ENCODE measurements around the gene IFI44.

IFI44 gene

DNA sequence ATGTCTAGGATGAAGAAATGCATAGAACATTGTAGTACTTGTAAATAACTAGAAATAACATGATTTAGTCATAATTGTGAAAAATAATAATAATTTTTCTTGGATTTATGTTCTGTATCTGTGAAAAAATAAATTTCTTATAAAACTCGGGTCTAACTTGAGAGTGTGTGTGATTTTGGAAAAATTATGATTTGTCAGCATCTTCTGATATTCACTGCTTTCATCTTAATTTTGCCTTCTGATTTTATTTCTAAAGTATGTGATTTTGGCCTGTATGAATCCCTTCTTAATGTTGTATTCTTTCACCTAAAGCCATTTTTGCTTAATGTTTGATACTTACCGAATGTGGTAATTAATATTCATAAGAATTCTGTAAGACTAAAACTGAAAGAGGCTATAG, 14.3 kb downstream of the IFI44 start:
- Histone ChIP-seq H3K36me3 (ENCODE audit: control insufficient read depth, insufficient read depth, low read length) (no peaks in the 10 kb centered on the region), H3K27me3 (ENCODE audit: control insufficient read depth, insufficient read depth, low read length) (no peaks in the 10 kb centered on the region), H3K9ac (ENCODE audit: low read length) (no peak overlapping the region), H3K9me3 (ENCODE audit: control insufficient read depth, low read length) (no peaks in the 10 kb centered on the region), H3K4me3 (ENCODE audit: low read length) (no peak overlapping the region), H3K4me1 (ENCODE audit: control insufficient read depth, insufficient read depth, low read length) (no peaks in the 10 kb centered on the region)

DNA sequence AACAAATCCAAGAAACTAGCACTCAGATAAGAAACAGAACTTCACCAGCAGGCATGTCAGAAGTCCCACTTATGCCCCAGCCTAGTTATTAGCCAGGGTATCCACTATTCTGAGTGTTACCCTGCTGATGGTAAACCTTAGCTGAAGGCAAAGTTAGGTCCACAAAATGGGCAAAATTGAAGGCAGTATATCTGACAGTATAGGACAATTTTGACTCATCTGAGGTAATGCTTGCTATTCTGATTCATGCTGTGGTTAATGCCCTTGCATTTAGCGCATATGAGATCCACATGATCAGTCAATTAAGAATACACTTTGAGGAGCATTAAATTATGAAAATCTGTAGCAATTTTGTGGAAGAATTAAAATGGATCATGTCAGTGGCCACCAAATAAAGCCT, 15.1 kb downstream of the IFI44 start:
- H3K36me3 ChIP-seq (ENCODE audit: control insufficient read depth, insufficient read depth, low read length): no peaks in the 10 kb centered on the region
- H3K9ac ChIP-seq (ENCODE audit: low read length): no peak overlapping the region
- H3K27me3 ChIP-seq (ENCODE audit: control insufficient read depth, insufficient read depth, low read length): no peaks in the 10 kb centered on the region
- no peaks in the 10 kb centered on the region for H3K4me1 ChIP-seq (ENCODE audit: control insufficient read depth, insufficient read depth, low read length)
- no peak overlapping the region for H3K4me3 ChIP-seq (ENCODE audit: low read length)
- no peaks in the 10 kb centered on the region for H3K9me3 ChIP-seq (ENCODE audit: control insufficient read depth, low read length)

DNA sequence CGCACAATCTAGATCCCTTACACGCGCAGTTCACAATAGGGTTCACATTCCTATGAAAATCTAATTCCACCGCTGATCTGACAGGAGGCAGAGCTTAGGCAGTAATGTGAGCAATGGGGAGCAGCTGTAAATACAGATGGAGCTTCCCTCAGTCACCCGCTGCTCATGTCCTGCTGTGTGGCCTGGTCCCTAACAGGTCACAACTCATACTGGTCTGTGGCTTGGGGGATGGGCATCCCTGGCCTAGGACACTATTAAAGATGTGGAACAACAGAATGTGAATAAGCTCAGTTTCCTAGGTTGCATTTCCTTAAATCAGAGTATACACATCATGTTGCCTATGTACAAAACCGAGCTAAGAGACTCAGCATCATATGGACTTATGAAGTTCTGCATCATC, 16.2 kb downstream of the IFI44 start:
- H3K4me3 ChIP-seq (ENCODE audit: low read length): no peak overlapping the region
- H3K9me3 ChIP-seq (ENCODE audit: control insufficient read depth, low read length): no peaks in the 10 kb centered on the region
- no peaks in the 10 kb centered on the region for H3K27me3 ChIP-seq (ENCODE audit: control insufficient read depth, insufficient read depth, low read length)
- H3K4me1 ChIP-seq (ENCODE audit: control insufficient read depth, insufficient read depth, low read length): no peaks in the 10 kb centered on the region
- no peaks in the 10 kb centered on the region for H3K36me3 ChIP-seq (ENCODE audit: control insufficient read depth, insufficient read depth, low read length)
- H3K9ac ChIP-seq (ENCODE audit: low read length): no peak overlapping the region

DNA sequence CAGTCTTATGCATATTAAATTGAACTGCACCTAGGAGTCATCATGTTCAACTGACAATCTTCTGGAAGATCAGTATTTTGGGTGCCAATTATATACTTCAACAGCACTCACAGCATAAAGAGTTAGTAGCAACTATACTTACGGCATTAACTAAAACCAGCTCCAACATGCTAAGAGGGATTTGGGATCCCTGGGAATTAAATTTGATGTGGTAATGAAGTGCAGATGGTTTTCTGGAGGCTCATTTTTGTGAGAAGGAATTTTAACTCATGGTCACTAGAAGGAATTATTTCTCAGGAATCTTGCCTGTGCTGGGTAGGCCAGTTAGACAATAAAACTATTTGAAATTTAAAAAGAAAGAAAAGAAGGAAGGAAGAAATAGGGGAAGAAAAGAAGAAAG, 18.3 kb downstream of the IFI44 start:
- H3K9ac ChIP-seq (ENCODE audit: low read length): no peak overlapping the region
- H3K36me3 ChIP-seq (ENCODE audit: control insufficient read depth, insufficient read depth, low read length): no peaks in the 10 kb centered on the region
- H3K4me1 ChIP-seq (ENCODE audit: control insufficient read depth, insufficient read depth, low read length): no peaks in the 10 kb centered on the region
- no peak overlapping the region for H3K4me3 ChIP-seq (ENCODE audit: low read length)
- H3K9me3 ChIP-seq (ENCODE audit: control insufficient read depth, low read length): no peaks in the 10 kb centered on the region
- no peaks in the 10 kb centered on the region for H3K27me3 ChIP-seq (ENCODE audit: control insufficient read depth, insufficient read depth, low read length)

DNA sequence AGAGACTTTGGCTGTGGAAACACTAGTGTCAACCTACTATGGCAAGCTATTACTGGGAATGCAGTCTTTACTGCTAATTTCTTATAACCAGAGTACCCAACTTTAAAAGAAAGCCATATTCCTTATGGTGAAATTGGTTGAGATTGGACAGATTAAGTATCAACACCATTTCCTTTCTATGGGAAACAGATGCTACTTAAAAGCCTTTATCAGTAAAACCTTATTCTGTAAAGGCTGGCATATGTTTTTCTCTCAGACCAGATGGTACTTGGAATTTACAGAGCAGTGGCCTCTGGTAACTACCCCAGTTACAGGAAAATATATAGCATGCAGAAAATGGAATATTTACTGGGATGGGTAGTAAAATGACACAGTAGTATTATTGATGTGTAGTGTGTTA, 18.8 kb downstream of the IFI44 start:
- no peaks in the 10 kb centered on the region for H3K27me3 ChIP-seq (ENCODE audit: control insufficient read depth, insufficient read depth, low read length)
- no peaks in the 10 kb centered on the region for H3K9me3 ChIP-seq (ENCODE audit: control insufficient read depth, low read length)
- no peak overlapping the region for H3K9ac ChIP-seq (ENCODE audit: low read length)
- no peaks in the 10 kb centered on the region for H3K36me3 ChIP-seq (ENCODE audit: control insufficient read depth, insufficient read depth, low read length)
- H3K4me3 ChIP-seq (ENCODE audit: low read length): no peak overlapping the region
- no peaks in the 10 kb centered on the region for H3K4me1 ChIP-seq (ENCODE audit: control insufficient read depth, insufficient read depth, low read length)

DNA sequence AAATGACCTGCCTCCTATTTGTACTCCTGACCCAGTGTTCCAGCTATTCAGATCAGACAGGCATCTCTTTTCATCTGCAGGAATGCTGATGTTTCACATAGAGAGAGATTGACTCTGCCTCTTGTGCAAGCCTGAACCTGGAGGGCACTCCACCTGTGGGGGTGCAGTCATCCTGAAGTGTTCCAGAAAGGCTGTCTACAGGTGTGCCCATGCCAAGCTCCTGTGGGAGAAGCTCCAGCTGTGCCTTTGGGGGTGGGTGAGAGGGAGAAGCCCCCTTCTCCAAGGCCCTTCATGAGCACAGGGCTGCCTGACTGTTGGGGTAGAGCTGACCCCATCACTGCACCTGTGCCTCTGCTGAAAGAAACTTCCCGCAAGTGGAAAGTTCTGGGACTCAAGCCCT, 22.8 kb downstream of the IFI44 start:
- H3K4me1 ChIP-seq (ENCODE audit: control insufficient read depth, insufficient read depth, low read length): no peaks in the 10 kb centered on the region

DNA sequence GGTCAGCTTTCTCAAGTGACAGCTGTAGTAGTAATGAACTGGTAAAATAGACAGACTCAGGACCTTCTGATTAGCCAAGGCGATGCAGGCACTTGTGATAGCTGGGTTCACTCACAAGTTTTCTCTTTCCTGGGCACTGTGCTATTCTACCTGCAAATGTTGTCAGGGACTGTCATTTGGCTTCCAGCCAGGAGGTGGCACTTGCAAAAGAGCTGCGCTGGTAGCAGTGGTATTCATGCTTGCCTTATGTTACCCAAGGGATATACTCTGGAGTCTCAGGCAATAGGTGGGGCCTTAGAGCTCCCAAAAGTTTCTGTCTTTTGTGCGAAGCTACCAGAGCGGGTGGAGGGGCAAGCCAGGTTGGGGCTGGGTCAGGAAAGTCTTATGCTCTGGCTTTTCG, 23.5 kb downstream of the IFI44 start:
- no peaks in the 10 kb centered on the region for H3K4me1 ChIP-seq (ENCODE audit: control insufficient read depth, insufficient read depth, low read length)
- no peaks in the 10 kb centered on the region for H3K27me3 ChIP-seq (ENCODE audit: control insufficient read depth, insufficient read depth, low read length)
- no peaks in the 10 kb centered on the region for H3K9me3 ChIP-seq (ENCODE audit: control insufficient read depth, low read length)
- no peak overlapping the region for H3K4me3 ChIP-seq (ENCODE audit: low read length)
- H3K9ac ChIP-seq (ENCODE audit: low read length): no peak overlapping the region
- H3K36me3 ChIP-seq (ENCODE audit: control insufficient read depth, insufficient read depth, low read length): no peaks in the 10 kb centered on the region

More for the DNA sequence above, 22.8 kb downstream of the IFI44 start:
- Histone ChIP-seq H3K4me3 (ENCODE audit: low read length) (no peak overlapping the region), H3K9me3 (ENCODE audit: control insufficient read depth, low read length) (no peaks in the 10 kb centered on the region), H3K9ac (ENCODE audit: low read length) (no peak overlapping the region), H3K27me3 (ENCODE audit: control insufficient read depth, insufficient read depth, low read length) (no peaks in the 10 kb centered on the region), H3K36me3 (ENCODE audit: control insufficient read depth, insufficient read depth, low read length) (no peaks in the 10 kb centered on the region)

DNA sequence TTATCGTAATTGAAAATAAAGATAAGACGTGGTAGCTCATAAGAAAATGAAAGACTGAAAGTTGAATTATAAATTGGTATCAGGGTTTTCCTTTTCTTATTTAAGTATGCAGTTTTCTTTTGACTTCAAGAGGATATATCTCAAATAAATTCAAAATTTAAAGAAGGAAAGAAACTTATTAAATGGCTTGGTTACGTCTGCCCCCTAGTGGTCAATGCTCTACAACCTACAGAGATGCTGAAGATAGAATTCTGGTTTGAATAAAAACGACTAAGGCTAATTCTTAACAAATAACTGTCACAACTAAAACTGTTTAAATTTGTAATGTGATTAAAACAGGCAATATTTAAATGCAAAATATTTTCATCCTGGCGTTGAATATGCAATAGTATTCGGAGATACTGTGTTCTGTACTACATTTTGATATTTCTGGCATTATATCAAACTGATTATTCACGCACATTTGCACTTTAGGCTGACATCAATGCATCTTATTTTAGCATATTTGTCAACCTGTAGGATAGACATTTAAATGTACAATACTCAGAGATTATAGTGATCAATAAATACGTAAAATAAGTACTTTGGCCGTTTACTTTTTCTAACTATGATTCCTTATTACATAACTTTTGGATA, 26.8 kb downstream of the IFI44 start:
- no peaks in the 10 kb centered on the region for H3K9me3 ChIP-seq (ENCODE audit: control insufficient read depth, low read length)

DNA sequence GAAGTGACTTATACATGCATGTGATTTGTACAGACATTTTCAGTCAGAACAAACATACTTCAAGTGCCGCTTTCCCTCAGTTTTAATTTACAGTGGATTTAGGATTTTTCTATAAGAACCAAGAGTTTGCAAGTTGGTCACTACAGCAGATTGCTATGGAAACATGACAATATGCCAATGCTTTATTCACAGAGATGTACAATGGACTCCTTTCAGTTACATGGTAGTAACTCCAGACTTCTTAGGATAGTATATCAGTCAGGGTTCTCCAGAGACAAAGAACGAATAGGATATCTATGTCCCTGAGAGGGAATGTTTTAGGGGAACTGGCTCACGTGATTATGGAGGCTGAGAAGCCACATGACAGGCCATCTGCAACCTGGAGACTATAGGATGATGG, 27.4 kb downstream of the IFI44 start:
- no peak overlapping the region for H3K9ac ChIP-seq (ENCODE audit: low read length)
- no peak overlapping the region for H3K4me3 ChIP-seq (ENCODE audit: low read length)

More for the DNA sequence above, 26.8 kb downstream of the IFI44 start:
- H3K4me1 ChIP-seq (ENCODE audit: control insufficient read depth, insufficient read depth, low read length): no peaks in the 10 kb centered on the region
- no peaks in the 10 kb centered on the region for H3K36me3 ChIP-seq (ENCODE audit: control insufficient read depth, insufficient read depth, low read length)
- H3K27me3 ChIP-seq (ENCODE audit: control insufficient read depth, insufficient read depth, low read length): no peaks in the 10 kb centered on the region
- H3K9ac ChIP-seq (ENCODE audit: low read length): no peak overlapping the region
- no peak overlapping the region for H3K4me3 ChIP-seq (ENCODE audit: low read length)

DNA sequence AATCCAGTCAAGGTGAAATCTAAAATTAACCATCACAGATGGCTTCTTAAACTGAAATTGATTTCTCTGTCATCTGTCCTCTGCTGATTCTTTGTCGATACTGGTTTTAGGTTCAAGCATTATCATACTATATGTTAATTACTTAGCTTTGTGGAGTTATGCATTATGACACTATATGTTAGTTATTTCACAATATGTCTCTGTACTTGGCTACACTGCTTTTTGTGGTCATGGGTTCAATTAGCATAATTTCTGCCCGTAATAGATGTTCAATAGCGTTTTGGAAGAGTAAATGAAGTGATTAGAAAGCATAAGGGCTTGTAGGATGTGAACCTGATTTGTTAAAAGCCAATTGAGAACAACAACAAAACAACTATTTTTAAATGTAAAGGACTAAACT, 28.2 kb downstream of the IFI44 start:
- Histone ChIP-seq H3K4me3 (ENCODE audit: low read length) (no peak overlapping the region), H3K9me3 (ENCODE audit: control insufficient read depth, low read length) (no peaks in the 10 kb centered on the region), H3K36me3 (ENCODE audit: control insufficient read depth, insufficient read depth, low read length) (no peaks in the 10 kb centered on the region), H3K9ac (ENCODE audit: low read length) (no peak overlapping the region), H3K27me3 (ENCODE audit: control insufficient read depth, insufficient read depth, low read length) (no peaks in the 10 kb centered on the region), H3K4me1 (ENCODE audit: control insufficient read depth, insufficient read depth, low read length) (no peaks in the 10 kb centered on the region)

More for the DNA sequence above, 27.4 kb downstream of the IFI44 start:
- H3K4me1 ChIP-seq (ENCODE audit: control insufficient read depth, insufficient read depth, low read length): no peaks in the 10 kb centered on the region
- H3K36me3 ChIP-seq (ENCODE audit: control insufficient read depth, insufficient read depth, low read length): no peaks in the 10 kb centered on the region
- H3K9me3 ChIP-seq (ENCODE audit: control insufficient read depth, low read length): no peaks in the 10 kb centered on the region
- H3K27me3 ChIP-seq (ENCODE audit: control insufficient read depth, insufficient read depth, low read length): no peaks in the 10 kb centered on the region

DNA sequence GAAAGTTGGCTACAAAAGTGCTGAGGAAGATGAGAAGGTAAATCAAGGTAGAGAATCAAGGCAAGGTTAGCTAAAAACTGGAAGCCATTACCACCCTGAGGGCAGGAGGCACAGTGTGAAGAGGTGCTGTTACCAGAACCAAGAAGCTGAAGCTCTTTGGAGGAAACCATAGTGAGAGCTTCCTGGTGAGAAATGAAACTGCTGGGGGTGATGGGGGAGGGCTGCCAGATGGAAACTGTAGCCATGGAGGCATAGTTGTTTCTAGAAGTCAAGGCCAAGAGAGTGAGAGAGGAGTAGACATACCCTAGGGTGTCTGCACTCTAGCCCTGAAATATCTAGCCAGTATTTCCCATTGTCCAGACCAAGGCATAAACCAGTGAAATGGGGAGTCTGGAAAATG, 28.7 kb downstream of the IFI44 start:
- Histone ChIP-seq H3K9ac (ENCODE audit: low read length) (no peak overlapping the region), H3K4me1 (ENCODE audit: control insufficient read depth, insufficient read depth, low read length) (no peaks in the 10 kb centered on the region), H3K4me3 (ENCODE audit: low read length) (no peak overlapping the region), H3K27me3 (ENCODE audit: control insufficient read depth, insufficient read depth, low read length) (no peaks in the 10 kb centered on the region), H3K36me3 (ENCODE audit: control insufficient read depth, insufficient read depth, low read length) (no peaks in the 10 kb centered on the region), H3K9me3 (ENCODE audit: control insufficient read depth, low read length) (no peaks in the 10 kb centered on the region)

DNA sequence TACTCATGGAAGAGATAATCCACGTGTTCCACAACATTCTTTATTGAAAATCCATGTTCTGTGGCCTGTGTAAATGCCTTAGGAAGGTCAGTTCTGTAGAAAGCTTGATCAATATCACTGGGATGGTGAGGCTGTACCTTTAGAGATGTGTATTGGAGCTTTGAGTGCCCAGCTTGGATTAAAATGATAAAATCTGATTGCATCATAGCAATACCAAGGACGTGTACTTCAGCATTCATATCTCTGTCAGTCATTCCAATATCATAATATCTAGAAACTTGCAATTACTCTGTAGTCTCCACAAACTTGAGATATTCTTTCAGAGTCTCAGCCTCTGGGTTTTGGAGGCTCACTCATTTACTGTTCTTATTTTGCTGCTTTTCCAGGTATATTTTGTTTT, 31.6 kb downstream of the IFI44 start:
- no peaks in the 10 kb centered on the region for H3K4me1 ChIP-seq (ENCODE audit: control insufficient read depth, insufficient read depth, low read length)
- H3K9me3 ChIP-seq (ENCODE audit: control insufficient read depth, low read length): no peaks in the 10 kb centered on the region
- no peak overlapping the region for H3K9ac ChIP-seq (ENCODE audit: low read length)
- no peak overlapping the region for H3K4me3 ChIP-seq (ENCODE audit: low read length)
- no peaks in the 10 kb centered on the region for H3K27me3 ChIP-seq (ENCODE audit: control insufficient read depth, insufficient read depth, low read length)
- no peaks in the 10 kb centered on the region for H3K36me3 ChIP-seq (ENCODE audit: control insufficient read depth, insufficient read depth, low read length)

DNA sequence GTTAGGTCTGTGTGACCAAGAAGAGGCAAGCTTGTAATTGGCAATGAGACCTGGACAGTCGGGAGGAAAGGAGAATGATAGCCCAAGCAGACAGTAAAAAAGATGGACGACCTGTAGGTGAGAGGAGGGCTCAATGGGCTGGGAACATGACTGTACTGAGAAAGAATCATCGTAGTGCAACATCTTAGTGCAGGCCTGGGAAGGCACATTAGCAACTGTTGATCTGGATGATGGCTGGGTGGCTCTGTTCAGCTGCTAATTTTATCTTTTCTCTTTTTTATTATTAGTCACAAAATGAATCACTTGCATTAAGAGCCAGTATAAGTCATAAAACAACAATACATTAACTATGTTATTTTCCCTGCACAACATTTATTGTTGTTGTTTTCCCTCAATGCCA, 32.9 kb downstream of the IFI44 start:
- Histone ChIP-seq H3K9ac (ENCODE audit: low read length) (no peak overlapping the region), H3K4me1 (ENCODE audit: control insufficient read depth, insufficient read depth, low read length) (no peaks in the 10 kb centered on the region), H3K27me3 (ENCODE audit: control insufficient read depth, insufficient read depth, low read length) (no peaks in the 10 kb centered on the region), H3K9me3 (ENCODE audit: control insufficient read depth, low read length) (no peaks in the 10 kb centered on the region), H3K4me3 (ENCODE audit: low read length) (no peak overlapping the region), H3K36me3 (ENCODE audit: control insufficient read depth, insufficient read depth, low read length) (no peaks in the 10 kb centered on the region)
